Panc1 (cell line): ENCODE data around the gene TMEM161B. TPM values are rescaled to one million over a fixed set of nuclear protein-coding genes. Genes with fewer than 3 reads are reported as not detected.

Source experiments
- ATAC-seq: fragments of 200-7000 bp; cut with Tn5 transposase; 2 replicates; pipeline ENCODE4 v1.9.1; 2020; ENCODE audit warnings: mild to moderate bottlenecking, moderate library complexity
- BruUV-seq: library from RNA; stranded (reverse); fragments of 400-500 nt; replicated peaks from 2 replicates; lab custom pipeline; 2021; lab: Mats Ljungman, UMichigan
- CTCF ChIA-PET: fragments of 300-600 bp; sonication (Branson Sonifier 250); formaldehyde crosslinking; loops from one replicate; lab custom pipeline; 2022; ENCODE audit warnings: antibody characterized with exemption; lab: Charles Lee
- POLR2A ChIA-PET: fragments of 300-600 bp; sonication (Branson Sonifier 250); formaldehyde crosslinking; loops from one replicate; lab custom pipeline; 2022; ENCODE audit warnings: antibody characterized with exemption; lab: Charles Lee
- DNase-seq: peaks from one replicate; pipeline ENCODE4 v3.0.0-alpha.2; 2010; ENCODE audit warnings: low read depth, low spot score
- H3K27ac ChIP-seq: 2 replicates; pipeline ENCODE4 v1.5.1; 2011; ENCODE audit warnings: mild to moderate bottlenecking, low read length, inconsistent platforms
- H3K27me3 ChIP-seq: fragments of 200-500 bp; sonication (Bioruptor generic); 2 replicates; pipeline ENCODE4 v1.6.0; 2014; ENCODE audit warnings: low read length, inconsistent platforms; ENCODE audit not compliant: control insufficient read depth, insufficient read depth
- H3K36me3 ChIP-seq: fragments of 200-500 bp; sonication (Bioruptor generic); 2 replicates; pipeline ENCODE4 v1.5.1; 2014; ENCODE audit warnings: inconsistent platforms, mild to moderate bottlenecking, low read length, moderate library complexity; ENCODE audit not compliant: control insufficient read depth, insufficient read depth
- H3K4me1 ChIP-seq: 2 replicates; pipeline ENCODE4 v1.5.1; 2011; ENCODE audit warnings: inconsistent platforms, mild to moderate bottlenecking, low read length, moderate library complexity; ENCODE audit not compliant: control insufficient read depth, insufficient read depth
- H3K4me3 ChIP-seq, 2 experiments: 2 replicates each; pipeline ENCODE4 v1.5.1; 2011 to 2012; ENCODE audit warnings: low read depth in 2 of 2, low read length in 2 of 2, mild to moderate bottlenecking in 2 of 2, inconsistent platforms in 1 of 2, moderate library complexity in 1 of 2
- H3K9me3 ChIP-seq: fragments of 200-500 bp; sonication (Bioruptor generic); 2 replicates; pipeline ENCODE4 v1.5.1; 2014; ENCODE audit warnings: low read depth, mild to moderate bottlenecking, inconsistent platforms, low read length, moderate library complexity; ENCODE audit not compliant: control insufficient read depth, insufficient read depth
- POLR2AphosphoS5 ChIP-seq: IDR thresholded peaks from 2 replicates; pipeline ENCODE4 v1.6.1; 2012; ENCODE audit warnings: mild to moderate bottlenecking, low read depth, low read length, moderate library complexity
- SIN3A ChIP-seq: IDR thresholded peaks from 2 replicates; pipeline ENCODE4 v1.6.1; 2012; ENCODE audit warnings: low read depth, mild to moderate bottlenecking, low read length, moderate library complexity, borderline replicate concordance; ENCODE audit not compliant: insufficient read depth
- TCF7L2 ChIP-seq: IDR thresholded peaks from 2 replicates; pipeline ENCODE4 v1.6.1; 2011; ENCODE audit warnings: mild to moderate bottlenecking, low read depth, low read length, inconsistent platforms
- in situ Hi-C: cut with HindIII; loops from 2 replicates; pipeline ENCODE4 v1.10.0; 2016; ENCODE audit warnings: low sequenced_read_pairs, low pct_unique_long_range_greater_than_20kb
- intact Hi-C: fragments of 100-400 bp; cut with micrococcal nuclease; formaldehyde crosslinking; loops from one replicate; pipeline ENCODE4 v1.10.0; 2022; ENCODE audit not compliant: unreplicated experiment
- total RNA-seq: library from RNA; stranded (reverse); gene quantifications from one replicate; pipeline ENCODE4 v1.2.1, GENCODE V29; 2021; ENCODE audit not compliant: unreplicated experiment
- TF ChIP-seq, protein P1 (sequence below), 2 experiments: IDR thresholded peaks; 2 replicates each; pipeline ENCODE4 v1.6.1; 2011 to 2012; ENCODE audit warnings: low read depth in 2 of 2, control low read depth in 1 of 2, low read length in 1 of 2, mild to moderate bottlenecking in 1 of 2, moderate library complexity in 1 of 2; ENCODE audit not compliant: insufficient read depth in 1 of 2
- TF ChIP-seq, protein P2 (sequence below): fragments of 450-650 bp; IDR thresholded peaks from 2 replicates; pipeline ENCODE4 v1.5.1; 2017; ENCODE audit warnings: mild to moderate bottlenecking

Gene TMEM161B
- total RNA-seq, 1 experiment from 2014 or later = 16.3 TPM

DNA sequence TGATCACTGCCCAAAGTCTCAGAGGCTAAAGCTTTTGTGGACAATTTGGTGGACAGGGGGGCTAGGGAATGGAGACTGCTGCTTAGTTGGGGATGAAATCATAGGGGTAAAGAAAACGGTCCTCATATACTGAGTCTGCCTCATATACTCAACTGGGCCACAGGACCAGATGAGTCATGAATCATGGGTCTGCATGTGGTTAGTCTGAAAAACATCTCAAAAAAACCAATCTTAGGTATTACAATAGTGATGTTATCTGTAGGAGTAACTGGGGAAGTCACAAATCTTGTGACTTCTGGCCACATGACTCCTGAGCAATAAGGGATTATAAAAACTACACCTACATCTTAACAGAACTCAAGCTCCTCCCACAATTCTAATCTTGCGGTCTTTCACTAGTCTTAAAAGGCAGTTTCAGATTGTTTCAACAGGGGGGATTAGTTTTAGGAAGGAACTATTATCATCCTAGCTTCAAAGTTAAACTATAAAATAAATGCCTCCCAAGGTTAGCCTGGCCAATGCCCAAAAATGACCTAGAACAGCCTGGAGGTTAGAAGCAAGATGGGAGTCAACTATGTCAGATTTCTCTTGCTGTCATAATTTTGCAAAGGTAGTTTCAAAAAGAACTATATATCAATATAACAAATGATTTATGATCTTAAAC lies 17.5 kb downstream of the TMEM161B start:
- H3K9me3 ChIP-seq = no peaks in the 10 kb centered on the region
- H3K4me3 ChIP-seq = no peak overlapping the region
- H3K4me1 ChIP-seq = no peaks in the 10 kb centered on the region
- H3K27ac ChIP-seq = no peak overlapping the region
- ChIA-PET CTCF (no interaction called here), POLR2A (no interaction called here)
- DNase-seq (no peak), ATAC-seq (no peak)
- intact Hi-C loops = no loop called here
- in situ Hi-C loops = no loop called here
- H3K36me3 ChIP-seq = no peaks in the 10 kb centered on the region
- BruUV-seq = no TSS peak
- TF ChIP-seq, protein P1, sequence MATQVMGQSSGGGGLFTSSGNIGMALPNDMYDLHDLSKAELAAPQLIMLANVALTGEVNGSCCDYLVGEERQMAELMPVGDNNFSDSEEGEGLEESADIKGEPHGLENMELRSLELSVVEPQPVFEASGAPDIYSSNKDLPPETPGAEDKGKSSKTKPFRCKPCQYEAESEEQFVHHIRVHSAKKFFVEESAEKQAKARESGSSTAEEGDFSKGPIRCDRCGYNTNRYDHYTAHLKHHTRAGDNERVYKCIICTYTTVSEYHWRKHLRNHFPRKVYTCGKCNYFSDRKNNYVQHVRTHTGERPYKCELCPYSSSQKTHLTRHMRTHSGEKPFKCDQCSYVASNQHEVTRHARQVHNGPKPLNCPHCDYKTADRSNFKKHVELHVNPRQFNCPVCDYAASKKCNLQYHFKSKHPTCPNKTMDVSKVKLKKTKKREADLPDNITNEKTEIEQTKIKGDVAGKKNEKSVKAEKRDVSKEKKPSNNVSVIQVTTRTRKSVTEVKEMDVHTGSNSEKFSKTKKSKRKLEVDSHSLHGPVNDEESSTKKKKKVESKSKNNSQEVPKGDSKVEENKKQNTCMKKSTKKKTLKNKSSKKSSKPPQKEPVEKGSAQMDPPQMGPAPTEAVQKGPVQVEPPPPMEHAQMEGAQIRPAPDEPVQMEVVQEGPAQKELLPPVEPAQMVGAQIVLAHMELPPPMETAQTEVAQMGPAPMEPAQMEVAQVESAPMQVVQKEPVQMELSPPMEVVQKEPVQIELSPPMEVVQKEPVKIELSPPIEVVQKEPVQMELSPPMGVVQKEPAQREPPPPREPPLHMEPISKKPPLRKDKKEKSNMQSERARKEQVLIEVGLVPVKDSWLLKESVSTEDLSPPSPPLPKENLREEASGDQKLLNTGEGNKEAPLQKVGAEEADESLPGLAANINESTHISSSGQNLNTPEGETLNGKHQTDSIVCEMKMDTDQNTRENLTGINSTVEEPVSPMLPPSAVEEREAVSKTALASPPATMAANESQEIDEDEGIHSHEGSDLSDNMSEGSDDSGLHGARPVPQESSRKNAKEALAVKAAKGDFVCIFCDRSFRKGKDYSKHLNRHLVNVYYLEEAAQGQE (IDR thresholded peaks at IDR 0.05; ENCODE audit: insufficient read depth in 1 of 2, low read depth in 2 of 2, low read length in 1 of 2) = no peak
- TF ChIP-seq POLR2AphosphoS5 = no peak
- TF ChIP-seq SIN3A = no peak
- TF ChIP-seq TCF7L2 = no peak
- TF ChIP-seq, protein P2, sequence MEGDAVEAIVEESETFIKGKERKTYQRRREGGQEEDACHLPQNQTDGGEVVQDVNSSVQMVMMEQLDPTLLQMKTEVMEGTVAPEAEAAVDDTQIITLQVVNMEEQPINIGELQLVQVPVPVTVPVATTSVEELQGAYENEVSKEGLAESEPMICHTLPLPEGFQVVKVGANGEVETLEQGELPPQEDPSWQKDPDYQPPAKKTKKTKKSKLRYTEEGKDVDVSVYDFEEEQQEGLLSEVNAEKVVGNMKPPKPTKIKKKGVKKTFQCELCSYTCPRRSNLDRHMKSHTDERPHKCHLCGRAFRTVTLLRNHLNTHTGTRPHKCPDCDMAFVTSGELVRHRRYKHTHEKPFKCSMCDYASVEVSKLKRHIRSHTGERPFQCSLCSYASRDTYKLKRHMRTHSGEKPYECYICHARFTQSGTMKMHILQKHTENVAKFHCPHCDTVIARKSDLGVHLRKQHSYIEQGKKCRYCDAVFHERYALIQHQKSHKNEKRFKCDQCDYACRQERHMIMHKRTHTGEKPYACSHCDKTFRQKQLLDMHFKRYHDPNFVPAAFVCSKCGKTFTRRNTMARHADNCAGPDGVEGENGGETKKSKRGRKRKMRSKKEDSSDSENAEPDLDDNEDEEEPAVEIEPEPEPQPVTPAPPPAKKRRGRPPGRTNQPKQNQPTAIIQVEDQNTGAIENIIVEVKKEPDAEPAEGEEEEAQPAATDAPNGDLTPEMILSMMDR = no peak
- H3K27me3 ChIP-seq = no peaks in the 10 kb centered on the region

DNA sequence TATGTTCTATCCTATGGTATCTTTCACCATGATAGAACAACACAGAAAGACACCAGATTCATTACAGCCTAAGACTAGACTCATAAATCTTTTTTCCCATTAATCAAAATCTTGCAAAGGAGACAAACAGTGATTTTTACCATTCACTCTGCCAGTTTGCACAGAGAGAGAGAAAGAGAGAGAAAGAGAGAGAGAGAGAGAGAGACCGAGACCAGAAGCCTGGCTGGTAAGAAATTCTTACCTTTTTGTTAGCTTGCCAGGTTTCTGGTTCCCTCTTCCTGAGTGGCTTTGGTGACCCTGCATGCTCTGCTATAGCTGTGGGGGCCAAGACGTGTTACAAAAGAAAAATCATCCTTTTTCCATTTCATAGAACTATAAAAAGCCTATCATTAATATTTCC lies 18.6 kb downstream of the TMEM161B start:
- no TSS peak for BruUV-seq
- intact Hi-C loops (no loop called here), in situ Hi-C loops (no loop called here)
- POLR2A ChIA-PET = no interaction called here
- CTCF ChIA-PET = no interaction called here
- Histone ChIP-seq H3K4me1 (no peaks in the 10 kb centered on the region), H3K27me3 (no peaks in the 10 kb centered on the region), H3K9me3 (no peaks in the 10 kb centered on the region), H3K27ac (no peak overlapping the region), H3K36me3 (no peaks in the 10 kb centered on the region), H3K4me3 (no peak overlapping the region)
- no peak for DNase-seq
- TF ChIP-seq SIN3A (no peak), TCF7L2 (no peak), POLR2AphosphoS5 (no peak)
- TF ChIP-seq, protein P2 = no peak
- TF ChIP-seq, protein P1 (IDR thresholded peaks at IDR 0.05; ENCODE audit: insufficient read depth in 1 of 2, low read depth in 2 of 2, low read length in 1 of 2) = no peak
- ATAC-seq = no peak
